Right renal pelvis (tissue), 4 donors: ENCODE data around the gene KCND3. TPM values are rescaled to one million over a fixed set of nuclear protein-coding genes. Genes with fewer than 3 reads are reported as not detected.

Experiments used
- DNase-seq, 4 donors: peaks; one replicate each; pipeline ENCODE4 v3.0.0-alpha.2; 2013; ENCODE audit warnings: low read depth in 4 of 4, low spot score in 3 of 4, missing footprints in 1 of 4
- polyA plus RNA-seq, 4 donors: library from polyadenylated mRNA; unstranded; fragments of 120-200 nt; gene quantifications; one replicate each; pipeline ENCODE4 v1.2.1, GENCODE V29; 2013; ENCODE audit not compliant: insufficient read length in 4 of 4

The KCND3 gene
- polyA plus RNA-seq, 4 donors = 0.93 to 1.6 (median 1.3) TPM

- DNase-seq = no peak
These were observed 102.1 kb downstream of the KCND3 start for GRCh38 chr1:111887385-111887784.

- DNase-seq = no peak
These were observed 102.7 kb downstream of the KCND3 start for GRCh38 chr1:111886741-111887140.

- DNase-seq = no peak
These were observed 104.6 kb downstream of the KCND3 start for GRCh38 chr1:111884772-111885443.

- no peak for DNase-seq
These were observed 106.4 kb downstream of the KCND3 start for GRCh38 chr1:111882986-111883560.

GRCh38 chr1:111882559-111882958, 106.9 kb downstream of the KCND3 start:
- DNase-seq = no peak

GRCh38 chr1:111880881-111881837, 108.3 kb downstream of the KCND3 start:
- DNase-seq = no peak

GRCh38 chr1:111879081-111879480, 110.4 kb downstream of the KCND3 start:
- no peak for DNase-seq

GRCh38 chr1:111878649-111879048, 110.8 kb downstream of the KCND3 start:
- no peak for DNase-seq

GRCh38 chr1:111878091-111878490, 111.4 kb downstream of the KCND3 start:
- DNase-seq = no peak

- DNase-seq = no peak
These were observed 112.8 kb downstream of the KCND3 start for GRCh38 chr1:111876631-111877030.

GRCh38 chr1:111875640-111876039, 113.8 kb downstream of the KCND3 start:
- DNase-seq = no peak

- no peak for DNase-seq
These were observed 115.9 kb downstream of the KCND3 start for GRCh38 chr1:111873460-111874030.

GRCh38 chr1:111870181-111870580, 119.3 kb downstream of the KCND3 start:
- no peak for DNase-seq

GRCh38 chr1:111867868-111868440, 121.5 kb downstream of the KCND3 start:
- DNase-seq = no peak

- DNase-seq = no peak
These were observed 124.6 kb downstream of the KCND3 start for GRCh38 chr1:111864862-111865261.

- DNase-seq = no peak
These were observed 126.1 kb downstream of the KCND3 start for GRCh38 chr1:111863401-111863800.

GRCh38 chr1:111862599-111862998, 126.9 kb downstream of the KCND3 start:
- DNase-seq = no peak

- no peak for DNase-seq
These were observed 127.9 kb downstream of the KCND3 start for GRCh38 chr1:111861523-111861922.

- DNase-seq = no peak
These were observed 132.2 kb downstream of the KCND3 start for GRCh38 chr1:111857194-111857651.

GRCh38 chr1:111856411-111857185, 132.9 kb downstream of the KCND3 start:
- DNase-seq = no peak
